IMR-90 (cell line): ENCODE results near the gene ATP6V1G1.

ENCODE experiments used
- BHLHE40 ChIP-seq: fragments of 150-350 bp; IDR thresholded peaks from 2 replicates; pipeline ENCODE4 v1.6.1; 2016; ENCODE audit warnings: mild to moderate bottlenecking, low read depth, low read length
- CEBPB ChIP-seq: IDR thresholded peaks from 2 replicates; pipeline ENCODE4 v1.6.1; 2012; ENCODE audit warnings: low read depth, low read length, improper control_type of control experiment
- CHD1 ChIP-seq: IDR thresholded peaks from 2 replicates; pipeline ENCODE4 v1.6.1; 2012; ENCODE audit warnings: low read depth, low read length, improper control_type of control experiment
- CTCF ChIP-seq: conservative IDR thresholded peaks from 2 replicates; pipeline ENCODE4 v1.5.1; 2012; ENCODE audit warnings: mild to moderate bottlenecking, low read depth, low read length, improper control_type of control experiment
- FOS ChIP-seq: fragments of 150-350 bp; IDR thresholded peaks from 2 replicates; pipeline ENCODE4 v1.6.1; 2016; ENCODE audit warnings: low read depth, low read length
- MAZ ChIP-seq: IDR thresholded peaks from 2 replicates; pipeline ENCODE4 v1.6.1; 2012; ENCODE audit warnings: low read depth, mild to moderate bottlenecking, low read length, improper control_type of control experiment, moderate library complexity, borderline replicate concordance
- MXI1 ChIP-seq: IDR thresholded peaks from 2 replicates; pipeline ENCODE4 v1.6.1; 2012; ENCODE audit warnings: low read depth, mild to moderate bottlenecking, low read length, moderate library complexity, borderline replicate concordance
- NFE2L2 ChIP-seq: fragments of 150-350 bp; IDR thresholded peaks from 2 replicates; pipeline ENCODE4 v1.6.1; 2016; ENCODE audit warnings: low read depth, mild to moderate bottlenecking, low read length
- POLR2A ChIP-seq: IDR thresholded peaks from 2 replicates; pipeline ENCODE4 v1.6.1; 2012; ENCODE audit warnings: mild to moderate bottlenecking, low read depth, low read length
- RAD21 ChIP-seq: IDR thresholded peaks from 2 replicates; pipeline ENCODE4 v1.6.1; 2012; ENCODE audit warnings: low read length, improper control_type of control experiment
- RFX5 ChIP-seq: IDR thresholded peaks from 2 replicates; pipeline ENCODE4 v1.8.0; 2012; ENCODE audit warnings: low read depth, mild to moderate bottlenecking, low read length, moderate library complexity
- SMC3 ChIP-seq: fragments of 150-350 bp; IDR thresholded peaks from 2 replicates; pipeline ENCODE4 v1.6.1; 2016; ENCODE audit warnings: low read depth, mild to moderate bottlenecking, antibody characterized with exemption, low read length, moderate library complexity
- USF2 ChIP-seq: fragments of 150-350 bp; IDR thresholded peaks from 2 replicates; pipeline ENCODE4 v1.6.1; 2017; ENCODE audit warnings: mild to moderate bottlenecking, antibody characterized with exemption, low read length, low read depth
- TF ChIP-seq, protein P1 (sequence below): fragments of 150-350 bp; IDR thresholded peaks from 2 replicates; pipeline ENCODE4 v1.6.1; 2016; ENCODE audit warnings: low read depth, mild to moderate bottlenecking, low read length, moderate library complexity, borderline replicate concordance

GRCh38 chr9:114572199-114572598 is 15.4 kb upstream of the ATP6V1G1 start:
- TF ChIP-seq CTCF (no peak), FOS (no peak), POLR2A (no peak), RFX5 (no peak), CHD1 (no peak), NFE2L2 (no peak), SMC3 (no peak), MXI1 (no peak), CEBPB (no peak), MAZ (no peak), USF2 (no peak), BHLHE40 (no peak), RAD21 (no peak)
- TF ChIP-seq, protein P1, sequence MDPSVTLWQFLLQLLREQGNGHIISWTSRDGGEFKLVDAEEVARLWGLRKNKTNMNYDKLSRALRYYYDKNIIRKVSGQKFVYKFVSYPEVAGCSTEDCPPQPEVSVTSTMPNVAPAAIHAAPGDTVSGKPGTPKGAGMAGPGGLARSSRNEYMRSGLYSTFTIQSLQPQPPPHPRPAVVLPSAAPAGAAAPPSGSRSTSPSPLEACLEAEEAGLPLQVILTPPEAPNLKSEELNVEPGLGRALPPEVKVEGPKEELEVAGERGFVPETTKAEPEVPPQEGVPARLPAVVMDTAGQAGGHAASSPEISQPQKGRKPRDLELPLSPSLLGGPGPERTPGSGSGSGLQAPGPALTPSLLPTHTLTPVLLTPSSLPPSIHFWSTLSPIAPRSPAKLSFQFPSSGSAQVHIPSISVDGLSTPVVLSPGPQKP = no peak
